Adipocyte (in vitro differentiated cells): ENCODE measurements around the gene ISG20.
"Not testable (repeated sequence)": the region's sequence is repeated elsewhere in the genome, so short reads cannot be mapped to it uniquely, and the experiment has no call there.

ENCODE experiments used
- DNase-seq: peaks from one replicate; pipeline ENCODE4 v3.0.0-alpha.2; 2015; ENCODE audit warnings: low read depth
- H3K27me3 ChIP-seq: replicated peaks from 2 replicates; pipeline ENCODE4 v1.7.0; 2013; ENCODE audit warnings: mild to moderate bottlenecking, low read length, moderate library complexity; ENCODE audit not compliant: control insufficient read depth, insufficient read depth
- H3K36me3 ChIP-seq: 2 replicates; pipeline ENCODE4 v1.7.0; 2013; ENCODE audit warnings: low read length, mild to moderate bottlenecking, moderate library complexity; ENCODE audit not compliant: control insufficient read depth, insufficient read depth, severe bottlenecking
- H3K4me1 ChIP-seq: 2 replicates; pipeline ENCODE4 v1.7.0; 2013; ENCODE audit warnings: mild to moderate bottlenecking, low read length, moderate library complexity; ENCODE audit not compliant: control insufficient read depth, insufficient read depth
- H3K4me3 ChIP-seq: 2 replicates; pipeline ENCODE4 v1.7.0; 2013; ENCODE audit warnings: mild to moderate bottlenecking, low read length, moderate library complexity
- H3K9ac ChIP-seq: 2 replicates; pipeline ENCODE4 v1.7.0; 2013; ENCODE audit warnings: mild to moderate bottlenecking, low read length, moderate library complexity
- H3K9me3 ChIP-seq: 2 replicates; pipeline ENCODE4 v1.7.0; 2013; ENCODE audit warnings: mild to moderate bottlenecking, low read length, moderate library complexity; ENCODE audit not compliant: control insufficient read depth

The ISG20 gene

DNA sequence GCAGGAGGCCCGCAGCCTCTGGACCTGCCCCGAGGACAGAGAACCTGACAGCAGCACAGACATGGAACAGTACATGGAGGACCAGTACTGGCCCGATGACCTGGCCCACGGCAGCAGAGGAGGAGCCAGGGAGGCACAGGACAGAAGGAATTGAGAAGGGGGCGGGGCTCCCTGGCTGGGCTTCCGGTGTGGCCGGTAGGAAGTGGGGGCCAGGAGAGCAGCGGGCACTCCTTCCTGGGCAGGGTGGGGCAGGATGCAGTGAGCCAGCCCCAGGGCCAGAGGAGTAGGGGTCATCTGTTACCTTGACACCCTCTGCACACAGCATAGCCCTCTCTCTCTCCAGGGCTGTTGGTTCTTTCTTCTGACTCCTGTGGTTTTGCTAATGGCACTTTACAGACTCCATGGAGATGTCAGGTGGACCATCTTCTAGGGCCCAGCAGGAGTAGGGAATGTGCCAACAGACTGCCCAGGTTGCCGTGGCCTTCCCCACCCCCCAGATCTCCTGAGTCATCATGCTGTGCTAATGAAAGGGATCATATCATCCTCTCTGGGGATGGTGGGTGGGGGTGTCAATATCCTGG lies 8.6 kb upstream of the ISG20 start:
- DNase-seq, result no peak
- Histone ChIP-seq H3K9me3 (no peaks in the 10 kb centered on the region), H3K27me3 (no peaks in the 10 kb centered on the region), H3K9ac (no peak overlapping the region), H3K4me1 (peaks cover 6% of the 10 kb centered on the region), H3K36me3 (peaks cover 85% of the 10 kb centered on the region), H3K4me3 (no peak overlapping the region)

DNA sequence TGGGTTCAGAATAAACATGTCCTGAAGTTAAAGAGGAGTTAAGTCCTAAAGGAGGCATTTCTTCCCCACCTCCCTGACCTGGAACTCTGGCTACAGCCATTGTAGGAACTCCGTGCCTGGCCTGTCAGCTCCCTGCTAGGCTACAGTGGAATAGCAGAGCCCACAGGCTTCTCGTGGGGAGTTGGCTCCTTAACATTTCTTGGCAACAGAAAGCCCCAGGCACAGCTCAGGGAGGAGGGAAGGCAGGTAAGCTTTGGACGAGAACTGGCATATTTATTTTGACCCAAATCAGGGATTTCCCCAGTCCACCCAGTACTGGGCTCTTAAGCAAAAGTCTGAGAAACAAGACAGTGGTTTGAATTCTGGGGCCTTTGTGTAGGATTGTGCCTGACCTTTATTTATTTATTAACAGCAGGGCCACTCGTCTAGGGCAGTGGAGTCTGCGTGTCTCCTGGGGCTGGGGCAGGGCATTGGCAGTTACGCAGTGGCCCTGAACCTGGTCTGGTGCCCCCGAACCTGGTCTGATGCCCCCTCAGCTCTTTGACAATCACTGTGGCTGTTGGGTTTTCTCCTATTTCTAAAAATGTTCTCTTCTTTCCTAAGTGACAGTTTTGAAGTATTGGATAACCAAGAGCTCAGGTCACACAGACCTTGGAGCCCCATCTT lies 7.9 kb upstream of the ISG20 start:
- no peak for DNase-seq
- Histone ChIP-seq H3K36me3 (peaks cover 92% of the 10 kb centered on the region), H3K4me3 (no peak overlapping the region), H3K9ac (no peak overlapping the region), H3K27me3 (no peaks in the 10 kb centered on the region), H3K9me3 (no peaks in the 10 kb centered on the region), H3K4me1 (peaks cover 6% of the 10 kb centered on the region)

- peaks cover 6% of the 10 kb centered on the region for H3K4me1 ChIP-seq
- no peak overlapping the region for H3K4me3 ChIP-seq
- no peak overlapping the region for H3K9ac ChIP-seq
- no peaks in the 10 kb centered on the region for H3K9me3 ChIP-seq
- H3K36me3 ChIP-seq, result peaks cover 91% of the 10 kb centered on the region
- DNase-seq, result no peak
- no peaks in the 10 kb centered on the region for H3K27me3 ChIP-seq
These were observed 7.3 kb upstream of the ISG20 start for GRCh38 chr15:88631464-88632028.

DNA sequence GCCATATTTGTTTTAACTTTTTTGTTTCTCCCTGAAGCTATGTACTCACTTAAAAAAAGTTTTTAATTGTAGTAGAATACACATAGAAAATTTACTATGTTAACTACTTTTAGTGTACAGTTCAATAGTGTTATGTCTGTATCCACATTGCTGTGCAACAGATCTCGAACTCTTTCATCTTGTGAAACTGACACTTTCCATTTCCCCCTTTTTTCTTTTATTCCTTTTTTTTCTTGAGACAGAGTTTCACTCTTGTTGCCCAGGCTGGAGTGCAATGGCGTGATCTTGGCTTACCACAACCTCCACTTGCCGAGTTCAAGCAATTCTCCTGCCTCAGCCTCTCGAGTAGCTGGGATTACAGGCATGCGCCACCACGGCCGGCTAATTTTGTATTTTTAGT lies 6.0 kb upstream of the ISG20 start:
- H3K4me1 ChIP-seq, H3K27me3 ChIP-seq, H3K9me3 ChIP-seq, H3K9ac ChIP-seq, DNase-seq, H3K4me3 ChIP-seq: not testable (repeated sequence)
- peaks cover 78% of the 10 kb centered on the region for H3K36me3 ChIP-seq

- H3K4me1 ChIP-seq, result peaks cover 18% of the 10 kb centered on the region
- H3K36me3 ChIP-seq, result peaks cover 62% of the 10 kb centered on the region
- no peak for DNase-seq
- H3K4me3 ChIP-seq, result no peak overlapping the region
- H3K9me3 ChIP-seq, result no peaks in the 10 kb centered on the region
- no peaks in the 10 kb centered on the region for H3K27me3 ChIP-seq
- H3K9ac ChIP-seq, result no peak overlapping the region
These were observed 4.4 kb upstream of the ISG20 start for GRCh38 chr15:88634449-88634848.

DNA sequence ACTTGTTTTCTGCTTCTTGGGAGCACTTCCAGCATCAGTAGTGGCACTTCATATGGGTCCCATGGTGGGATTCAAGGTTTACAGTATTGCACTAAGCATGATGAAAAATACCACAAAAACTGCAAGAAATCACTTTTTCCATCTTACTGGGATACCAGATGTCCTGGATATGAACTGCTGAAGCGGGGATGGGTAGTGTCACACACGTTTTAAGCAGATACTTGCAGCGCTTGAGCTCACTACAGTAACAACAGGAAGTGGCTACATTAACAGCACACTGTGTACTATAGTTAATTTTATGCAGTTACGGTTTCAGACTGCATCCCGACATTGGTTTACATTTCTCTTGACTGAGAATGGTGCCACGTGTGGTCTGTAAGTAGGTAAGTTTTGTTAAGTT lies 3.5 kb upstream of the ISG20 start:
- H3K4me3 ChIP-seq, result no peak overlapping the region
- no peak overlapping the region for H3K9ac ChIP-seq
- H3K4me1 ChIP-seq, result peaks cover 20% of the 10 kb centered on the region
- no peaks in the 10 kb centered on the region for H3K27me3 ChIP-seq
- H3K9me3 ChIP-seq, result no peaks in the 10 kb centered on the region
- peaks cover 53% of the 10 kb centered on the region for H3K36me3 ChIP-seq
- peak; percentile 31 for DNase-seq

DNA sequence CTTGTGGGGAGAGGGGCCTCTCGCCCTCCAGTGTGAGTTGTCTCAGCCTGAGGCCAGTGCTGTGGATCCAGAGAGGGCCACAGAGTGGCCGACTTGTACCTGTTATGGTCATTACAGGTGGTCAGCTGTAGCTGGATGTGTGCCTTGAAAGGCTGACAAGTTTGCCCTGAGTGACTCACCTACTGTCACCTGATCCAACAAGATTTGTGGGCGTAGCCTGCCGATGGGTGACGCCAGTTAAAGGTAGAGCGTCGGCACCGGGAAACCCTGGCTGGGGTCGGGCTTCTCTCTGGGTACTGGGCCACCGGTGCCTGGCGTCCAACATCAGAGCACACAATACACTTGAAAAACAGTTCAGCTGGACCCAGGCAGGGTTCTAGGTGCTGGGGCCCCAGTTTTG lies 2.8 kb upstream of the ISG20 start:
- no peak overlapping the region for H3K9ac ChIP-seq
- DNase-seq, result no peak
- H3K36me3 ChIP-seq, result peaks cover 46% of the 10 kb centered on the region
- no peaks in the 10 kb centered on the region for H3K9me3 ChIP-seq
- H3K27me3 ChIP-seq, result no peaks in the 10 kb centered on the region
- H3K4me1 ChIP-seq, result peaks cover 15% of the 10 kb centered on the region
- no peak overlapping the region for H3K4me3 ChIP-seq

DNA sequence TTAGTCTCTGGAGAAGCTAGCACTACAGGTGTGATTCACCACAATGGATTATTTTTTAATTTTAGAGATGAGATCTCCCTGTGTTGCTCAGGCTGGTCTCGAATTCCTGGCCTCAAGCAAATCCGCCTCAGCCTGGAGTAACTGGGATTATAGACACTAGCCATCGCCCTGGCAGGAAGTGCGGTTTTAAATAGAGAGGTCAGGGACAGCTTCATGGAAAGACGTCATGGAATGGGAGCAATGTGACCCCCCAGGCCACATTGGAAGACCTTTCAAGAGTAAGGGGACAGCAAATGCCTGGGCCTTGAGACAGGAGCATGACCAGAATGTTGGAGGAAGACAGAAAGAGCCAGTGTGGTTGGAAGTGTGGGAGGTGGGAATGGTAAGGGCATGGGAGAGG lies 2.2 kb upstream of the ISG20 start:
- H3K27me3 ChIP-seq, result no peaks in the 10 kb centered on the region

DNA sequence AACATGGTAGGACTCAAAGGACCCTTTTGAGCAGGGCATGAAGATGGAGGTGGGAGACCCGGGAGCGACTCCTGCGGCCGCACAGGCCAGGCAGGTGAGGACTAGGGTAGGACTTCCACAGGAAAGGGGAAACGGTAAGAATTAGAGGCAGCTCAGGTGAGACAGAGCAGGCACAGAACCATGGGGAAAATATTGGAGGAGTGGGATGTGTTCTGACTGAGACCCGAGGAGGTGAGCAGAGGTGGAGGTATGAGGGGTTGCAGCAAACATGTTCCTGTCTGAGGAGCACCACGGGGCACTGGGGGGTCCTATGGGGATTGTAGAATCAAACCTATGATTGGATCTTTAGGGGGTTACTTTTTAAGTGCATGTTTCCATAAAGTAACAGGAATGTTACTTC lies 1.4 kb upstream of the ISG20 start:
- no peak for DNase-seq
- no peak overlapping the region for H3K4me3 ChIP-seq

More for the DNA sequence above, 2.2 kb upstream of the ISG20 start:
- Histone ChIP-seq H3K4me3 (no peak overlapping the region), H3K9ac (no peak overlapping the region), H3K4me1 (peaks cover 15% of the 10 kb centered on the region), H3K36me3 (peaks cover 39% of the 10 kb centered on the region), H3K9me3 (no peaks in the 10 kb centered on the region)
- DNase-seq, result no peak

GRCh38 chr15:88637841-88638625 lies 783 bp upstream of the ISG20 start:
- Histone ChIP-seq H3K9me3 (no peaks in the 10 kb centered on the region), H3K9ac (peak overlapping the region; percentile 69), H3K4me3 (peak overlapping the region; percentile 80), H3K4me1 (peaks cover 15% of the 10 kb centered on the region), H3K36me3 (peaks cover 27% of the 10 kb centered on the region), H3K27me3 (no peaks in the 10 kb centered on the region)
- DNase-seq, result no peak

More for the DNA sequence above, 1.4 kb upstream of the ISG20 start:
- no peak overlapping the region for H3K9ac ChIP-seq
- H3K4me1 ChIP-seq, result peaks cover 15% of the 10 kb centered on the region
- H3K27me3 ChIP-seq, result no peaks in the 10 kb centered on the region
- H3K9me3 ChIP-seq, result no peaks in the 10 kb centered on the region
- peaks cover 32% of the 10 kb centered on the region for H3K36me3 ChIP-seq

DNA sequence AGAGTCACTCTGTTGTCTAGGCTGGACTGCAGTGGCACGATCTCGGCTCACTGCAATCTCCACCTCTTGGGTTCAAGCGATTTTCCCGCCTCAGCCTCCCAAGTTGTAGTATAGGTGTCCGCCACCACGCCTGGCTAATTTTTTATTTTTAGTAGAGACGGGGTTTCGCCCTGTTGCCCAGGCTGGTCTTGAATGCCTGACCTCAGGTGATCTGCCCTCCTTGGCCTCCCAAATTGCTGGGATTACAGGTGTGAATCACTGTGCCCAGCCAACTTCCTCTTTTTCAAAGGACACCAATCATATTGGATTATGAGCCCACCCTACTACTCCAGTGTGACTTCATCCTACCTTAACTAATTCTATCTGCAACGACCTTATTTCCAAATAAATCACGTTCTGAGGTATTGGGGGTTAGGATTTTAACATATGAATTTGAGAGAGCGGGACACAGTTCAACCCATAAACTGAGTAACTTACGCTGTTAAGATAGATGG lies 3.2 kb downstream of the ISG20 start:
- no peaks in the 10 kb centered on the region for H3K9me3 ChIP-seq
- no peak overlapping the region for H3K9ac ChIP-seq
- DNase-seq, result no peak
- H3K4me1 ChIP-seq, result peaks cover 15% of the 10 kb centered on the region
- H3K36me3 ChIP-seq, result no peaks in the 10 kb centered on the region
- H3K27me3 ChIP-seq, result no peaks in the 10 kb centered on the region
- no peak overlapping the region for H3K4me3 ChIP-seq
